Epithelial cell of esophagus (primary cell): ENCODE data around the gene USH2A.

Experiments used
- DNase-seq: peaks from one replicate; pipeline ENCODE4 v3.0.0; 2010; ENCODE audit warnings: low read depth
- H3K4me3 ChIP-seq: 2 replicates; pipeline ENCODE4 v1.5.1; 2011; ENCODE audit warnings: mild to moderate bottlenecking, low read length, control low read depth
- TF ChIP-seq, protein P1 (sequence below): IDR thresholded peaks from 2 replicates; pipeline ENCODE4 v1.5.1; 2011; ENCODE audit warnings: low read depth, mild to moderate bottlenecking, low read length, control low read depth, inconsistent platforms; ENCODE audit not compliant: insufficient read depth; ENCODE audit errors: missing control alignments

Gene USH2A

DNA sequence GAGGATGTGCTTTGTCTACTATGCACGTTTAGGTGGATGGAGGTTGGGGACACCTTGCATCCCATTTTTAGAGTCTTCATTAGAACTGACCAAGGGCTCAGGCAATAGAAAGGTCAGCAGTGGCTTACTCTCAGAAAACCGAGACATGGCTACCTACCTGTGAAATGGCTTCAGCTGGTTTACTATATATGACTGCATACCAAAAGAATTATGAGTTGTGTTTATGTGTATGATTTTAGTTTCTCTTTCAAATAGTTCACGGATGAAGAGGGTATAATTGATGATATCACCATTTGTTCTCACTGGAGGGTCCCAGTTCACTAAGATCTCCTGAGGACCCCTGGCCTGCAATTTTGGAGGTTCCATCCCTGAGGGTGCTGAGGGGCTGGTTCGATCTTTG is 749.3 kb downstream of the USH2A start:
- TF ChIP-seq, protein P1, sequence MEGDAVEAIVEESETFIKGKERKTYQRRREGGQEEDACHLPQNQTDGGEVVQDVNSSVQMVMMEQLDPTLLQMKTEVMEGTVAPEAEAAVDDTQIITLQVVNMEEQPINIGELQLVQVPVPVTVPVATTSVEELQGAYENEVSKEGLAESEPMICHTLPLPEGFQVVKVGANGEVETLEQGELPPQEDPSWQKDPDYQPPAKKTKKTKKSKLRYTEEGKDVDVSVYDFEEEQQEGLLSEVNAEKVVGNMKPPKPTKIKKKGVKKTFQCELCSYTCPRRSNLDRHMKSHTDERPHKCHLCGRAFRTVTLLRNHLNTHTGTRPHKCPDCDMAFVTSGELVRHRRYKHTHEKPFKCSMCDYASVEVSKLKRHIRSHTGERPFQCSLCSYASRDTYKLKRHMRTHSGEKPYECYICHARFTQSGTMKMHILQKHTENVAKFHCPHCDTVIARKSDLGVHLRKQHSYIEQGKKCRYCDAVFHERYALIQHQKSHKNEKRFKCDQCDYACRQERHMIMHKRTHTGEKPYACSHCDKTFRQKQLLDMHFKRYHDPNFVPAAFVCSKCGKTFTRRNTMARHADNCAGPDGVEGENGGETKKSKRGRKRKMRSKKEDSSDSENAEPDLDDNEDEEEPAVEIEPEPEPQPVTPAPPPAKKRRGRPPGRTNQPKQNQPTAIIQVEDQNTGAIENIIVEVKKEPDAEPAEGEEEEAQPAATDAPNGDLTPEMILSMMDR, result no peak
- no peak overlapping the region for H3K4me3 ChIP-seq
- no peak for DNase-seq

DNA sequence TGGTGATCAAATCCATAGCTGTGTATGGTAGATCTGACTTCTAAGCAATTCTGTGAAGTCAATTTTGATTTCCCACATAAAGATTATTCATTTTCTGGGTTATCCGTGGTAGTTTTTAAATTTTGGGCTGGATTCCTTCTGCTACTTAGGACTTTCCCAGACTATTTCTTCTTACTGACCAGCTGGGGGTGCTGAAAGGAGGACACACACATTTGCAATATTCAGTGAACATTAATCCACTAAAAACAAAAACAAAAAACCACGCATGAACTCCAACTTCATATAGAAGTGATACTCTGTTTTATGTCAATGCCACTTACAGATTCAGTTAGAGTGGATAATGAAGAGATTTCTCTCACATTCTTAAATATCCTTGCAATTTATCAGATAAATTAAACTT is 750.8 kb downstream of the USH2A start:
- no peak for DNase-seq
- H3K4me3 ChIP-seq, result no peak overlapping the region
- TF ChIP-seq, protein P1, result no peak

DNA sequence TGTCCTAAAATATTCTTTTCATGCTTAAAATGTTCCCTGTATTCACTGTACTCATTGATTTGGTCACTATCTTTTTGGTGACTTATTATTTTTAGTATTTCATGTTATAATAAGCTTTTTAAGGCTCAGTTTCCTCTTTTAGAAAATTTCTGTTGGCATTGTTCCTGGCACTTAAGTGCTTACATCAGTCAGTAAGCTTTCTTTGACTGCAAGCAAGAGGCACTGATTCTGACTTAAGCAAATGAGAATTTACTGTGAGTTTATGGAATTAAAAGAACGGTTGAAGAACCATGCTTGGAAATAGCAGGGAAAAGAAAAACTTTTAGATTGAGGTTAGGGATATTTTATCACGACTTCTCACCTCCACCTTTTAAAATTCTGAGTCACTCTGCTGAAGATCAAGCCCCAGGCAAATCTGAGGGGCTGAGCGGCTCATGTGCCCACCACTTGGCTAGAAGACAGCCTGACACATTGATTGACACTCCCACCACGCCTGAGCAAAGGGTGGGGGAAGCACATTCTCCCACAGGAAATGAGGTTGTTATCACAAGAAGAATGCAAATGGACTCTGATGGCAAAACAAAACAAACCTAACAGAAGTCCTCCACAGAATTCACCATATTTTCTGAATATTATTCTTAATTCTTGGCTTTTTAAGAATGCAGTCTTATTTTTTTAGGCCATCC is 753.3 kb downstream of the USH2A start:
- DNase-seq, result no peak
- no peak overlapping the region for H3K4me3 ChIP-seq
- TF ChIP-seq, protein P1, result no peak

DNA sequence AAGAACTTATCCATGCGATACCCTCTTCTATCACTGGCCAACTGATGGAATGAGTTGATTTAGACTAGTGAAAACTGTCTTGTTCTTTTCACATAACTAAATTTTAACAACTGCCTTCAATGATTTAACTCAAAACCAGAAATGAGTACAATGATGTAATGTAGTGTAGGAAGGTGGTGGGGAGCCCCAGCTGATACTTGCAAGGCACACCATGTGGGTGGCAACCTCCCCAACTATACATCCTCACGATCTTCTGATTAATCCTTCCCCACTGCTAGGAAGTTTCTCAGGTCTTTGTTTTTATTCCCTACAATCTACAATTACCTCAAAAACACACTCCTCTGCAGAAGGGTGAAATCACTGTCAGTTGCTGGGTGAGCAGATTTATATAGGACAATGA is 755.5 kb downstream of the USH2A start:
- no peak overlapping the region for H3K4me3 ChIP-seq
- no peak for DNase-seq
- TF ChIP-seq, protein P1, result no peak

DNA sequence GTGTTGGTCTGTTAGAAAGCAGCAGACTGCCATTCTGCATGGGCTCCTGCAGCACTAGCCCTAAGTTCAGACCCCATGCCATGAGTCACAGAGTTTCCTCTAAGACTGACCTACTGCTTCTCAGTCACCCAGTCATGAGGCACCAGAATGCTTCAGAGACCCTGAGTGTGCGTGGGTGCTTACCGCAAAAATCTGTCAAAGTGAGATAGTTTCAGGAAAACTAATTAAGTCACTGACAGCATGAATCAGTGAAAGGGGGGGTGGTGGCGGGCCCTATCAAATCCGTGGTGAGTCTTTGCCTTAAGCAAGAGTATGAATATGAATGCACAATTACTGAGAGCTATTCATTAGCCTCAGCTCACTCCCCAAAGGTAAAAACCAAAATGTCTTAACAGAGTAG is 758.0 kb downstream of the USH2A start:
- DNase-seq, result peak; percentile 36
- no peak overlapping the region for H3K4me3 ChIP-seq
- TF ChIP-seq, protein P1, result no peak

DNA sequence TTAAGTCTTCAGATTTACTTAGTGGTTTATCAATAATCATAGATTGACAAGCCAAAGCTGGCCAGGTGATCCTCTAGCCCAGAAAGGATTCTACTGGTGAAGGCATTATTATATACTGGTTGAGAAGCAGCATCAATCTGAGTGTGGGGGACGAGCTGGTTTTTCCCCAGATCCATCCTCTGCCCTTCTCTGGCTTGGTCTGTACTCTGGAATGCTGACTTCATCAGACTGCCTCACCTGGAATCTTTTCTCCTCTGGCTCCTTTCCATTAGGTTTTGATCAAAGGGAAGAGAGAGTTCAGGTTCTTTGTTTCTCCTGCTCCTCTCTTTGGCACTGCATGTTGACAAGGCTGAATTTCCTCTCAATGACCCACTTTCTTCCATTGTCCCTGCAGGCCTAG is 762.2 kb downstream of the USH2A start:
- TF ChIP-seq, protein P1, result no peak
- DNase-seq, result no peak
- H3K4me3 ChIP-seq, result no peak overlapping the region

DNA sequence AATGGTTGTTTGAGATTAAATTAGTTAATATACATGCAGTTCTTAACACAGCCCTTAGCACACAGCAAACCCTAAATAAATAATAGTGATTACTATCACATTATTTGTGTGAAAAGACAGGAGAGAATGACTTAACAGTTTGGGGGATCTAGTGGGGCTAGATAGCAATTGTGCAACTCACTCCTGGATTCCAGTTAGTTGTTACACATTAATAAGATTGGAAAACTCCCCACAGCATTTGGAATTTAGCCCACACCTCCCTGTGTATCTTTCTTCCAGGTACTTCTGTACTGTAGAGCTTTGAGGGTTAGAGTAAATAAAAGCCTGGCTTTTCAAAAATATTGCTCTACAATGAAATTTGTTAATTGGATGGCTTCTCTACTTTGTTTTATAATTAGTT is 763.0 kb downstream of the USH2A start:
- H3K4me3 ChIP-seq, result no peak overlapping the region
- DNase-seq, result no peak
- TF ChIP-seq, protein P1, result no peak
